Suppressor macrophage treated with lipopolysaccharide for 4 hours (primary cell): ENCODE measurements around the gene DCBLD2.
A peak's percentile ranks its signal among the peaks of the same experiment; 100 is the strongest.

ENCODE experiments used
- DNase-seq: peaks from one replicate; pipeline ENCODE4 v3.0.0-alpha.2; 2020

DCBLD2 gene

GRCh38 chr3:98763819-98764418 lies 137.6 kb downstream of the DCBLD2 start:
- no peak for DNase-seq

DNA sequence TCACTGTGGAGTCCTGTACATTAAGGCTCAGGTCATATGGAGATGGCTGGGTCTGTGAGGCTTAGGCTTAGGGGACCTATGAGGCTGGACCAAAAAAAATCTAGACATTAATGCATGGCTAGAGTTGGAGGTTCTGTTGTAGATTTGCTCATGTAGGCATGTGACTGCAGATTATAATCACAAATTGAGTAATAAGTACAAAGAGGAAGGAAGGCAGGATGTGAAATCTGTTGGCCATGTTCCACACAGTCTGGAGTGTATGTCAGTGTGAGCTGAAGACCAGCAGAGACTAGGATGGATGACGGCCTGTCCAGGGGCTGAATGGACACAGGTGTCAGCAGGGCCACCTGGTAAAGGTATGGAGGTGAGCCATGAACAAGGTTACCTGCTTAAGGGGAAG lies 138.4 kb downstream of the DCBLD2 start, which contains the start of gene ST3GAL6:
ST3GAL6 (plus strand) TSS at position 265 of the 400 bp plus-strand sequence. CDS start 5,101 bp downstream, outside the sequence.
- DNase-seq: peak; percentile 83

GRCh38 chr3:98761643-98762229 lies 139.8 kb downstream of the DCBLD2 start:
- DNase-seq: peak; percentile 52

GRCh38 chr3:98759629-98760028 lies 141.9 kb downstream of the DCBLD2 start:
- no peak for DNase-seq

DNA sequence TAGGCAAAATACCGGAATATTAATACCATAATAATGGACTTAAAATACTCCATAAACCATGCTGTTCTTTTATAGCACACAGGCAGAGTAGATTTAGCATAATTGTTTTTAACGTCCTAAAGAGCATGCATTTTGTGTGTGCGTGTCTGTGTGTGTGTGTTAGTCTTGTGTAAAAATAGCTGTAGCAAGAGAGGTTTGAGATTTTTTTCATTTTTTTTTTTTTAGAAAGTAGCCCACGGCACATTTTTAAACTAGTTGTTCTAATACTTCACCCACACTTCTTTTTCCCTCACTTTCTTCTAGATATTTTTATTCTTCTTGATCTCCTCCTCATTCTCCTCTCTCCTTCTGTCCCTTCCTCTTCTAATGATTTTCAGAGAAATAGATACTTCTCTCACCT lies 145.9 kb downstream of the DCBLD2 start:
- DNase-seq: no peak

DNA sequence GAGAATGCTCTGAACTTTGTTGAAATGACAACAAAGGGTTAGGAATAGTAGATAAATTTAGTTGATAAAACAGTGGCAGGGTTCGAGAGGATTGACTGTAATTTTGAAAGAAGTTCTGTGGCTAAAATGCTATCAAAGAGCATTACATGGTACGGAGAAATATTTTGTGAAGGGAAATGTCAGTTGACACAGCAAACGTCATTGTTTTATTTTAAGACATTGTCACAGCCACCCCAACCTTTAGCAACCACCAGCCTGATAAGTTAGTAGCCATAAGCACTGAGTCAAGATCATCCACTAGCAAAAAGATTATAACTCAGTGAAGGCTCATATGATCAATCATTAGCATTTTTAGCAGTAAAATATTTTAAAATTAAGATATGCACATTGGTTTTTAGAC lies 147.0 kb downstream of the DCBLD2 start:
- peak; percentile 24 for DNase-seq

GRCh38 chr3:98750276-98750919 lies 151.1 kb downstream of the DCBLD2 start:
- no peak for DNase-seq

GRCh38 chr3:98746882-98747281 lies 154.6 kb downstream of the DCBLD2 start:
- no peak for DNase-seq

GRCh38 chr3:98746122-98746521 lies 155.4 kb downstream of the DCBLD2 start:
- DNase-seq: no peak
